ENCODE results near the gene TMEM59L. TPM values are rescaled to one million over a fixed set of nuclear protein-coding genes. Genes with fewer than 3 reads are reported as not detected.
A peak's percentile ranks its signal among the peaks of the same experiment; 100 is the strongest.

TMEM59L gene
- total and polyA plus RNA-seq, 10 of the 15 experiments (the other 5 are each of a cell fraction or from before 2014, with no cell fraction given), result 0.06 TPM; not detected in 9

GRCh38 chr19:18588611-18589379, 23.9 kb upstream of the TMEM59L start, which contains the start of gene REX1BD (continued):
- TF ChIP-seq CTCF (IDR thresholded peaks at IDR 0.05 in 2 of 3, conservative IDR thresholded peaks at IDR 0.05 in 1 of 3; ENCODE audit: control insufficient read depth in 2 of 3, extremely low read depth in 1 of 3, insufficient read depth in 1 of 3, low read depth in 3 of 3, low read length in 3 of 3), result peak; percentile 89 to 92 (median 91)
- TF ChIP-seq MTA2 (IDR thresholded peaks at IDR 0.05; ENCODE audit: low read depth), result peak; percentile 25; the same call in 1 of the 2 replicates
- TF ChIP-seq CHD2 (IDR thresholded peaks at IDR 0.05; ENCODE audit: borderline replicate concordance, low read depth, low read length), result peak; percentile 50; the same call in 1 of the 2 replicates
- TF ChIP-seq REST (IDR thresholded peaks at IDR 0.05; ENCODE audit: low read depth, low read length), result no peak
- TF ChIP-seq CUX1 (IDR thresholded peaks at IDR 0.05; ENCODE audit: insufficient replicate concordance, low read depth, low read length), result no peak
- no peak for TF ChIP-seq BCL11A (IDR thresholded peaks at IDR 0.05; ENCODE audit: low read depth, low read length)
- 0 out of 2 replicates have a peak, but pooled peaks have one; percentile 26 for TF ChIP-seq CHD1 (IDR thresholded peaks at IDR 0.05; ENCODE audit: low read depth, low read length)
- peak; percentile 86 for TF ChIP-seq GATAD2B (conservative IDR thresholded peaks at IDR 0.05; ENCODE audit: low read depth)
- TF ChIP-seq YBX1 (IDR thresholded peaks at IDR 0.05), result no peak
- TF ChIP-seq SREBF1 (IDR thresholded peaks at IDR 0.05; ENCODE audit: low read length), result no peak
- peak; percentile 24; the same call in 1 of the 2 replicates for TF ChIP-seq TCF12 (IDR thresholded peaks at IDR 0.05; ENCODE audit: low read depth, low read length)
- TF ChIP-seq MEF2A (IDR thresholded peaks at IDR 0.05; ENCODE audit: insufficient read depth, low read depth, low read length), result no peak
- peak; percentile 93 for TF ChIP-seq ZNF207 (IDR thresholded peaks at IDR 0.05; ENCODE audit: borderline replicate concordance)
- no peak for TF ChIP-seq KDM1A (IDR thresholded peaks at IDR 0.05; ENCODE audit: borderline replicate concordance)
- peak; percentile 72; the same call in 1 of the 2 replicates for TF ChIP-seq POLR2AphosphoS2 (IDR thresholded peaks at IDR 0.05; ENCODE audit: low read depth, low read length)
- peak; percentile 17 to 48; a peak in 2 of 4 replicates for TF ChIP-seq BHLHE40 (IDR thresholded peaks at IDR 0.05; ENCODE audit: borderline replicate concordance in 1 of 2, low read depth in 2 of 2, low read length in 1 of 2)
